Activated CD8-positive, alpha-beta memory T cell treated with anti-CD3 and anti-CD28 coated beads for 4 hours (primary cell): ENCODE measurements around the gene HNRNPR.

Experiments
- DNase-seq, 2 donors: peaks; one replicate each; pipeline ENCODE4 v3.0.0-alpha.2; 2020; ENCODE audit warnings: low read depth in 2 of 2

Gene HNRNPR

DNA sequence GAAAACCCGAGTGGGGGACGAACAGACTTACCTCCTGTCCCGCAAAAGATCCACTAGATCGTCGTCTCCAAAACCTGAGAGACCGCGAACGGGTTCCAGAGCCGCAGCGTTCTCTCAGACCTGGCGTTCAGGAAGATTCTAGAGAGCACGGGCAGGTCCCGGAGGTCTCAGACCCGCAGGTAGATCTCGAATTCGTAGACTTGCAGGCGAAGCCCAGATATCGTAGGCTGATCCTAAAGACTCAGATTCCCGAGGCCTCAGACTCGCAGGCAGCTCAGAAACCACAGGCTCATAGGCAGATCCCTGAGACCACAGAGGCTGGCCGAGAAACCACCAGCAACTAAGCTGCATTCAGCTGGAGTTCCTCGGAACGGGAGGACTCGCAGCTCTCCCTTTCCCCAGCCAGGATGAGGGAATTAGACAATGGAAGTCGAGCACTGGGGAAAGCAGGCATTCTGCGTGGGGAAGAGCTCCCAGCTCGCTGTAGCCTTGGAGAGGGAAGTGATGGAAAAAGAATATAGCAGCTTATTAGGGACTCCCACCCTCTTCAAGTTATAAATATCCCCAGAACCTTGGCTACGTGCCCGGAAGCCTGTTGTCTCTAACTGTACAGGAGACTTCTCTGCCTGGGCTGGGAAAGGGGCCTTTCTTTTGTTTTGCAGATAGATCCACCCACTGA lies 25.4 kb upstream of the HNRNPR start, which contains the start of gene ZNF436:
Gene ZNF436 (minus strand): TSS at position 502 of the 679 bp plus-strand sequence. CDS start 1,831 bp downstream, outside the sequence.
- no peak for DNase-seq

DNA sequence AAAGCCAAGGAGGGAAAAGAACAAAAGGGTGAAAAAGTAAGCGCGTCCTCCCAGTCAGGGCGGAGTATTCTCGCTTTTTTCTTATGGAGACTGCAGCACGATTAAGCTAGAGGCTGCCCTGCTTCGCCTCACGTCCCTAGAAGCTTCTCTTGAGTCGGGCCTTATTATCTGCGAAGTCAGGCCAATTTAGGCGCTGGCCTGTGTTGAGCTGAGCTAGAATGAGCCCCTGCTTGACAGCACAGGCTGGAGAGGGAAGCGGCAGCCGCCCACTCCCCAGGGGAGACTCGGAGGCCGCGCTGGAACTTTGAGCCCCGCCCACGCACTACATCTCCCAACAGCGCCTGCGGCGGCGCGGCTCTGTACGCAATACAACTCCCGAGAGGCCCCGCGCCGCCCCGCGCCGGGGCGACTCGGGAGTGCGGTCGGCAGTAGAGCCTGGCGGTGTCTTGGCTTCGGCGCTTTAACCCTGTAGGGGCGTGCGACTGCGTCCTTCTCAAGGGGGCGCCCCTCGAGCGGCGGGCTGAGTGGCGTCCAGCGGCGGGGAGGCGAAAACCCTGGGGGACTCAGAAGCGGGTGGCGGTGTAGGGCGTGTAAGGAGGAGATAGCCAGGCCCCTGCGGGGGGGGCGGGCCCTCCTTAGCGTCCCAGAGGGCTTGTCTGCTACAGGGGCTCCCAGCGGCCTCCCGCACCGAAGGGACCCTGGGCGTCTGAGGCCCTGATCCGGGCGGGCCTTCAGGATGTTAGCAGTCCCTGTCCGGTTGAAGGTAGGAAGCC lies 24.7 kb upstream of the HNRNPR start:
- DNase-seq = peak; percentile 70 to 76

DNA sequence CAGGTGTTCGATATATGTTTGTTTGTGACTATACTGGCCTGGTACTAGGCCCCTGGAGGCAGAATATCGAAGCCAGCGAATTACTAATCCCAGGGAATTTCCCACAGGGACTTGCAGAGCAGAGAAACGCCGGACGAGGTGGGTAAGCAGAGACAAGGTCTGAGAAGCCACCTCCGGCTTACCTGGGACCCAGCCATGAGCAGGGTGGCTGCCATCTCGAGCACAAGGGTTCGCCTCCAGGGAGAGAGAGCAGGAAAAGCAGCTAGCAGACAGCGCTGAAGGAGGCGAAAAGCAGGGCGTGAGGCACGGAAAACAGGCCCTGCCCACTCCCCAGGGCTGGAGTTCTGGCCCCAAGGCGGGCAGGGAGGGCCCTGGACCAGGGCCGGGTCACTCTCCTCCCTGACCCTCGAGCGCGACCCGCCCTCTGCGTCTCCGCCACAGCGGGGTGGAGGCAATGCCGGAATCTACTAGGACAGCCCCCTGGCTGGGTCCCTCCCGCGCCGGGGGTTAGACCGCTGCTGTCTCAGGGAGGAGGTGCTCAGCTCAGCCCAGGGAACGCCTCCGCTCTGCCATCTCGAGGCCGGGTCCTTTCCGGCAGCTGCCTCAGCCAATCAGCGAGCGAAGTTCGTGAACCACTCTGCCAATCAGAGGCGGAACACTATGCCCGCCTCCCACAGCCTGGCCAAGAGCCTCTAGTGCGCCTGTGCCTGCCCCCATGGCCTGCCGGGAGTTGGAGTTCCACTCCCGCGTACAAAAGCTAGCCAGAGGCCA lies 23.9 kb upstream of the HNRNPR start:
- peak; percentile 96 to 98 for DNase-seq

DNA sequence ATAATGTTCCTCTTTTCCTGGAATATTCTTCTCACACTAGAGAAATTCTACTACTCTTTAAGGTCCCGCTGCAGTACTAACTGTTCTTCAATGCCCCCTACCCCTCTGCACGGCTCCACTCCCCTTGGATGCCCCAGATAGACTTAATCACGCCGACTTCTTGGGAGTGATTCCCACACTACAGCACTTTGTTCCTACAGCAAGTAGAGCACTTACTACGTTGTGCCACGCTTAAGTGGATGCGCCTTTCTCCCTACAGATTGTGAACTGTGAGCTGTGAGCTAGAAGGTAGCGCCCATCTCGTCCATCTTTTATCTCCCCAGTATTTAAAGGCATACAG lies 23.3 kb upstream of the HNRNPR start:
- DNase-seq = no peak

DNA sequence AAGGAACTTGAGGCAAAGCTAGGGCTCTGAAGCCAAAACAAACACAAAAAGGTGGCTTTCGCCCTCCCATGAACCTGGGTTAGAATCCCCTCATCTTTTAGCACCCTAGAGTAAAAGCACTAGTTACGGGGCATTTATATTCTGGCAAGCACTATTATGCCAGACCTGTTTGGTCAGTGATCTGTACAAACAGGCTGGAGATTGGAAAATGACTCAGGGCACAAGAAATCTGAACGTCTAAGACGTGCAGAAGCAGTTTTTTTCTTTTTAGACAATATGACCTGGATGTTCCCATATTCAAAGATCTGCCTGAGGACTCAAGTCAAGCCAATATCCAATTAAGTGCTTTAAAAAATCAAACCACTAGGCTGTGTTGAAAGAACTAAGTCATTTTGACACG lies 22.5 kb upstream of the HNRNPR start:
- no peak for DNase-seq

- DNase-seq = no peak
These were observed 22.1 kb upstream of the HNRNPR start for GRCh38 chr1:23366146-23366545.

DNA sequence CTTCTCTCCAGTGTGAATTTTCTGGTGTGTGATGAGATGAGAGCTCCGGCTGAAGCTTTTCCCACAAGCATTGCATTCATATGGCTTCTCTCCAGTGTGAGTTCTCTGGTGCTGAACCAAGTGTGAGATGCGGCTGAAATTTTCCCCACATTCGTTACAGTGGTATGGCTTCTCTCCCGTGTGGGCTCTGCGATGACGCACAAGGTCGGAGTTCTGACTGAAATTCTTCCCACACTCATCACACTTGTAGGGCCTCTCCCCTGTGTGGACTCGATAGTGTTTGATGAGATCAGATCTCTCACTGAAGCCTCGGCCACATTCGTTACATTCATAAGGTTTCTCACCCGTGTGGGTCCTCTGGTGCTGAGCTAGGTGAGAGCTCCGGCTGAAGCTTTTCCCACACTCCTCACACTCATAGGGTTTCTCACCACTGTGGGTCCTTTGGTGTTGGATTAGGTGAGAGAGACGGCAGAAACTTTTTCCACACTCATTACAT lies 18.2 kb upstream of the HNRNPR start:
- no peak for DNase-seq

DNA sequence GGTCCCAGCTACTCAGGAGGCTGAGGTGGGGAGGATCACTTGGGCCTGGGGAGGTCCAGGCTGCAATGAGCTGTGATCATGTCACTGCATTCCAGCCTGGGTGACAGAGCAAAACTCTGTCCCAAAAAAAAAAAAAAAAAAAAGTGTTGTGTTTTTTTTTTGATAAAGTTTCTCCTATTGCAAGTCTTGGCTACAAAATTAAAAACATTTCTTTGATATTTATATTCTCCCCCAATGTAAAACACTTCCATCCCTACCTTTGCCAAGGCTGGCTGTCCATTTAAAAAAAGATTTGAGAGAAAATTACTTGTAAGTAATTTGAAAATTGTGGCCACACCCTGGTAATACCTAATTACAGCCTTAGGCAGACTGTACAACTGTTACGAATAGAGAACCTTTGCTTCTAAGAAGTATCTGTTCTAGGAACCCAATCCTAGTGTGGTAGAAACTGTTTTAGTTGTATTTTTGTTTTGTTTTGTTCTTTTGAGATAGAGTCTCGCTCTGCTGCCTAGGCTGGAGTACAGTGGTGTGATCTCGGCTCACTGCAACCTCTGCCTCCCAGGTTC lies 14.3 kb upstream of the HNRNPR start:
- no peak for DNase-seq

DNA sequence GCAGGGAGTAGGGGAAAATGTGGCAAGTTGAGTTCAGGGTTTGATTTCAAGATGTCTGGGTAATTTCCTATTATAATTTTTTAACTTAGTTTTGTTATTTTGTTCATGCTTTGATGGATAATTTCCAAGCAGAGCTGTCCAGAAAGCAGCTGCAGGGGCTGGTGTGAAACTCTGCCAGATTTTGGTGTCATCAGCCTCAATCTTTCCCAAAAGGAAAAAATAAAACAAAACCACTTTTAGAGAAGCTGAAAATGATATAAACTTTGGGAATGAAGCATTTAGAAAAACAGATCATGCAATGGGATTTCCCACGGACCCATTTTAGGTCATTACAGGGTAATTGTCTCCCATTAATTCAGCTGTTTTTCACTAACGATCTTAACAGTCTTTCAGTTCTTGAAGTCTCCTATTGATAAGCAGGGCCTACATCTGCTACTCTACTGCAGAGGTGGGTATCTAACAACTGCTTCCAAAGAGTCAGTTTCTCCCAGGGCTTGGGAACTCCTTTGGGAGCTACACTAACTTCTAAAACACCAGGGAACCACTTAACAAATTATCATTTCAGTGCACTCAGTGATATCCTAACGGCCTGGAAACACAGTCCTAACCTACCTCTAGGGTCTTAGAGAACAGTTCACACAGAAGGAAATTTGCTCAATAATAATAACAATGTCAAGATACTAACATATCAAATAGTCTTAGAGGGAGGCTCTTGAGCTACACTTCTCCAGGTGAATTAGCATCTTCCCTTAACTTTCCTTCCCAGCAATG lies 13.2 kb upstream of the HNRNPR start:
- no peak for DNase-seq

DNA sequence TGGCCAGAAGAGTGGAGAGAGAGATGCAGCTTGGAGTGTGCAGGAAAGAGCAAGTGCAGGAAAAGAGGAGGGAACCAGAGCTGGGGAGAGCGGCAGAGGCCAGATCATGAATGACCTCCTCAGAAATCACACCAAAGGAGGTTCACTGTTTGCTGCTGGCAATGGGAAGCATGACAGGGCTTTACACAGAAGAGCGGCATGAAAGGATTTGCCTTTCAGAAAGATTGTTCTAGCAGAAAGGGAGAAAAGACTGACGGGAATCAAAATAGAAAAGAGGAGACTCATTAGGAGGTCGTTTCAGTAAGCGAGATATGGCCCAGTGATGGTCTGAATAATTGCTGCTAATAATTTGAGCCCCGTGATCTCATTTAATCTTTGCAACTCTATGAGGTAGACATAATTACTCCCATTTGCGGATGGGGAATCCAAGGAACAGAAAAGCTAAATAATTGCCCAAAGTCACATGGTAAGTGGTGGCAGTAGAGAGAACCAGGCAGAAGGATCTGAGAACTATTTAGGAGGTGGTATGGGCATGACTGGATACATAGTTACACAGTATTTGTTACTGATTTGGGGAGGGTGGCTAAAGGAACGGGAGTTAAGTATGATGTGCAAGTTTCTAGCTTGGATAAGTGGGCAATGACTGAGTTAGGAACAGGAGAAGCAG lies 12.5 kb upstream of the HNRNPR start:
- no peak for DNase-seq

GRCh38 chr1:23354245-23354644 lies 10.2 kb upstream of the HNRNPR start:
- no peak for DNase-seq

GRCh38 chr1:23352096-23352695 lies 8.1 kb upstream of the HNRNPR start:
- no peak for DNase-seq

DNA sequence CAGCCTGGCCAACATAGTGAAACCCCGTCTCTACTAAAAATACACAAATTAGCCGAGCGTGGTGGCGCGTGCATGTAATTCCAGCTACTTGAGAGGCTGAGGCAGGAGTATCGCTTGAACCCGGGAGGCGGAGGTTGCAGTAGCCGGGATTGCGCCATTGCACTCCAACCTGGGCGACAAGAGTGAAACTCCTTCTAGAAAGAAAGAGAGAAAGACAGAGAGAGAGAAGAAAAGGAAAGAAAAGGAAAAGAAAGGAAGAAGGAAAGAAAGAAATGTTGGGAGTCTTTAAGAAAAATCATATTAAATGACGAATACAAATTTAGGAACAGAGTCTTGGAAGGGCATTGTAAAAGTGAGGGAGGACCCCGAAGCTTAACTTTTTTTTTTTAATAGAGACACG lies 1.8 kb upstream of the HNRNPR start:
- no peak for DNase-seq

- no peak for DNase-seq
These were observed 946 bp upstream of the HNRNPR start for GRCh38 chr1:23344987-23345472.

- peak in 1 of 2 donors; percentile 49 for DNase-seq
These were observed 618 bp downstream of the HNRNPR start for GRCh38 chr1:23343221-23344110.

DNA sequence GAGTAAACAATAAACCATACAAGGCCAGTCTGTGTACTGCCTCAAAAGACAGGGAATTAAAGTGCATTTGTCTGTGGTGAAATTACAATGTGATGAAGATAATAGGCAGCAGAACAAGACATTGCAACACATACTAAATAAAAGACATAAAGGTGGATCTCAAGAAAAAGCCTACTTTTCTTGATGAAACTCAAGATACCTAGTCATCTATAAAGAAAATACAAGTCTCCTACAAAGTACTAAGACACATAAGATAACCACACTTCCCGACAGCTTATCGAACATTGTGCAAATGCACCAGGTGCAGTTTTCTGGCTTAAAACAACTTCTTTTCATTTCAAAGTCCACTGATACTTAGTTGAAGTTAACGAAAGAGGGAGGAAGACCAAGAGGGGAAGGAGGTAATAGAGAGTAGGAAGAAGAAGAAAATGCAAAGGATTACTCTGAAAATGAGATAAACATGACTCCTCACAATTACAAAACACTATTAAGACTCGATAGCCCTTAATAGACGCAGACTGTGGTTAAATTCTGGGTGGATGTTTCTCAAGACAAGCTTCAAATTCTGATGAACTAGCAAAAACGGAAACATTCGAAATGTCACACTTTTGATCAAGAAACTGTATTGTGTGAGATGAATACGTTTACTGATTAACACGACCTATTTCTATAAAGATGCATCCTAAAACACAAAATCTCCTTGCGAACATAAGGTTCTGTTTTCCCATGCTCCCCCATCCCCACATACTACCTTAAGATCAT lies 2.0 kb downstream of the HNRNPR start:
- DNase-seq = no peak

DNA sequence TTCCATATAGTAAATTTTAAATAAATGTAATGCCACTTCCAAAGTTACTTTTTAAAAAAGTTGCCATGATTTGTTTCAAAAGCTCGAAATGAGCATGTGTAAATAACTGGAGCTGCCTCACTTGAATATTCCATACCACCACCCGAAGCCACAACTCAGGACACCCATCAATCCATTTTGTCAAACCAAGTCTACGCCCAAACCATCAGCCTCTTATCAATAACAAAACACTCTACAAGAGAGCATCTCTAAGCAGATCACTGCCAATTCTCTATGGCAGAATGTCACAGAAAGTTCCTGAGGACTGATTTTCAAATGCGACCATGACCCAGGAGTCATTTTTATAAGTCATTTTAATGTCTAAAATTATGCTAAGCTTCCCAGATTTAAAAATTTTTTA lies 4.5 kb downstream of the HNRNPR start:
- no peak for DNase-seq

- no peak for DNase-seq
These were observed 6.2 kb downstream of the HNRNPR start for GRCh38 chr1:23337869-23338268.
